Activated naive CD8-positive, alpha-beta T cell treated with anti-CD3 and anti-CD28 coated beads, Interleukin-2, amount 10 ng/mL, durations not matched to agents 7 days and 5 days (primary cell): ENCODE results near the gene MAFF. TPM values are rescaled to one million over a fixed set of nuclear protein-coding genes. Genes with fewer than 3 reads are reported as not detected.
A peak's percentile ranks its signal among the peaks of the same experiment; 100 is the strongest.

Experiments
- ATAC-seq: fragments of 150-1000 bp; cut with Tn5 transposase; one replicate; pipeline ENCODE4 v1.10.0; 2021; ENCODE audit warnings: low read depth, moderate library complexity
- POLR2A ChIA-PET: fragments of 350-600 bp; sonication (Branson Sonifier 250); formaldehyde crosslinking; loops from one replicate; lab custom pipeline; 2021; ENCODE audit warnings: antibody characterized with exemption; lab: Charles Lee
- DNase-seq: peaks from one replicate; pipeline ENCODE4 v3.0.0; 2021
- H3K27ac Mint-ChIP-seq: one replicate; pipeline ENCODE4 v1.8.0; 2022; ENCODE audit warnings: mild to moderate bottlenecking, mixed read lengths
- H3K27me3 Mint-ChIP-seq: one replicate; pipeline ENCODE4 v1.8.0; 2022; ENCODE audit warnings: mild to moderate bottlenecking, moderate library complexity, mixed read lengths
- H3K36me3 Mint-ChIP-seq: one replicate; pipeline ENCODE4 v1.8.0; 2021; ENCODE audit warnings: mild to moderate bottlenecking, mixed read lengths
- H3K4me1 Mint-ChIP-seq: one replicate; pipeline ENCODE4 v1.8.0; 2021; ENCODE audit warnings: mixed read lengths
- H3K4me3 Mint-ChIP-seq: one replicate; pipeline ENCODE4 v1.8.0; 2022; ENCODE audit warnings: mild to moderate bottlenecking, moderate library complexity, mixed read lengths
- H3K9me3 Mint-ChIP-seq: one replicate; pipeline ENCODE4 v1.8.0; 2021; ENCODE audit warnings: mixed read lengths
- total RNA-seq, 2 experiments: library from RNA; stranded (reverse); gene quantifications; one replicate each; pipeline ENCODE4 v1.2.3, GENCODE V29; 2021

The MAFF gene
- total RNA-seq, 2 experiments from 2014 or later: 10.8 to 12.8 TPM

DNA sequence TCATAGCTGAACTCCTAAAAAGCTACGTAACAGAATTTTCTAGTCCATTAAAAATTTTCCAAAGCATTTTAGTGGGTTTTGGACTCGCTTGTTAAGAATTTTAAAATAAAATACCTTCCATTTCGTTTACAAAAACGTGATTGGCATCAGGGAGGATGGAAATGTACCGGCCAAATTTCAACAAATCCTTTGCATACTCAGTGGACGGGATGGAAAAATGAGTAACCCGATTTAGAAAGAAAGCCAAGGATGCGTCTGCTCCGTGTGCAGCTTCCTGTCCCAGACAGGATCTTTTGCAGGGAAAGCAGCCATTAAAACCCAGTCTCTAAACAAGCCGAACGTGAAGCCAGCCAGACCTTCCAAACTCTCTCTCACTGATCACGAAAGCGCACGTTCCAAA lies 55.4 kb downstream of the MAFF start:
- H3K9me3 Mint-ChIP-seq: no peaks in the 10 kb centered on the region
- H3K4me3 Mint-ChIP-seq: no peak overlapping the region
- ATAC-seq (no peak), DNase-seq (no peak)
- POLR2A ChIA-PET: interaction anchor here (0.7 kb wide), 1 partner anchor 11 kb away, joined by 4 read pairs; no protein-coding TSS in a partner anchor
- no peak overlapping the region for H3K27ac Mint-ChIP-seq
- peaks cover 2% of the 10 kb centered on the region for H3K4me1 Mint-ChIP-seq
- H3K36me3 Mint-ChIP-seq: no peaks in the 10 kb centered on the region
- H3K27me3 Mint-ChIP-seq: no peaks in the 10 kb centered on the region

GRCh38 chr22:38257650-38258250 lies 56.0 kb downstream of the MAFF start:
- DNase-seq (no peak), ATAC-seq (no peak)
- Mint-ChIP-seq H3K27ac (no peak overlapping the region), H3K4me3 (no peak overlapping the region), H3K27me3 (no peaks in the 10 kb centered on the region), H3K36me3 (no peaks in the 10 kb centered on the region), H3K4me1 (peaks cover 2% of the 10 kb centered on the region), H3K9me3 (no peaks in the 10 kb centered on the region)
- POLR2A ChIA-PET: interaction anchor here (1.2 kb wide), 1 partner anchor 60 kb away, joined by 3 read pairs; no protein-coding TSS in a partner anchor

DNA sequence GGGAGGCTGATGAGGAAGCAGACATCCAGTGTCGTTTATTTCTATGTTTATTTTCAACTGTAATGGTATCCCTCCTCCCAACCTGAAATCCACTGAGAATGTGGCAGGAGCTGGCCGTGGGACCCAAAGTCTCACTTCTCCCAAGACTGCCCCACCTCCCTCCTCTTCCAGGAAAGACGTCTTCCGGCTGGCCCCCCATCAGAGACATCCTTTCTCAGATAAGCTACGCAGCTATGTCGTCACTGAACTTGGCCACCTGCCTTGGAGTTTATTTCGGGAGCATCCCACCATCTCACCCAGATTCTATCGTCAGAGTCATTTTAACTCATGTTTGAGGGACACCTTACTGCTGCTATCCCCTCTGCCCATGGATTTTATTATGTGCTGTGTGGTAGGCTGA lies 57.1 kb downstream of the MAFF start:
- Mint-ChIP-seq H3K27ac (no peak overlapping the region), H3K36me3 (peaks cover 3% of the 10 kb centered on the region), H3K27me3 (no peaks in the 10 kb centered on the region), H3K9me3 (no peaks in the 10 kb centered on the region), H3K4me3 (no peak overlapping the region), H3K4me1 (peaks cover 2% of the 10 kb centered on the region)
- POLR2A ChIA-PET: interaction anchor here (1.2 kb wide), 1 partner anchor 59 kb away, joined by 3 read pairs; no protein-coding TSS in a partner anchor
- DNase-seq (no peak), ATAC-seq (no peak)

GRCh38 chr22:38259370-38259769 lies 57.6 kb downstream of the MAFF start:
- Mint-ChIP-seq H3K4me3 (no peak overlapping the region), H3K36me3 (peaks cover 3% of the 10 kb centered on the region), H3K4me1 (peaks cover 2% of the 10 kb centered on the region), H3K9me3 (no peaks in the 10 kb centered on the region), H3K27ac (no peak overlapping the region), H3K27me3 (no peaks in the 10 kb centered on the region)
- DNase-seq (no peak), ATAC-seq (no peak)
- POLR2A ChIA-PET: interaction anchor here (1.2 kb wide), 1 partner anchor 59 kb away, joined by 3 read pairs; no protein-coding TSS in a partner anchor

GRCh38 chr22:38260761-38261681 lies 59.2 kb downstream of the MAFF start:
- POLR2A ChIA-PET: no interaction called here
- H3K4me1 Mint-ChIP-seq: peaks cover 4% of the 10 kb centered on the region
- H3K9me3 Mint-ChIP-seq: no peaks in the 10 kb centered on the region
- no peak overlapping the region for H3K4me3 Mint-ChIP-seq
- ATAC-seq (no peak), DNase-seq (no peak)
- no peaks in the 10 kb centered on the region for H3K27me3 Mint-ChIP-seq
- H3K36me3 Mint-ChIP-seq: peaks cover 3% of the 10 kb centered on the region
- H3K27ac Mint-ChIP-seq: no peak overlapping the region

DNA sequence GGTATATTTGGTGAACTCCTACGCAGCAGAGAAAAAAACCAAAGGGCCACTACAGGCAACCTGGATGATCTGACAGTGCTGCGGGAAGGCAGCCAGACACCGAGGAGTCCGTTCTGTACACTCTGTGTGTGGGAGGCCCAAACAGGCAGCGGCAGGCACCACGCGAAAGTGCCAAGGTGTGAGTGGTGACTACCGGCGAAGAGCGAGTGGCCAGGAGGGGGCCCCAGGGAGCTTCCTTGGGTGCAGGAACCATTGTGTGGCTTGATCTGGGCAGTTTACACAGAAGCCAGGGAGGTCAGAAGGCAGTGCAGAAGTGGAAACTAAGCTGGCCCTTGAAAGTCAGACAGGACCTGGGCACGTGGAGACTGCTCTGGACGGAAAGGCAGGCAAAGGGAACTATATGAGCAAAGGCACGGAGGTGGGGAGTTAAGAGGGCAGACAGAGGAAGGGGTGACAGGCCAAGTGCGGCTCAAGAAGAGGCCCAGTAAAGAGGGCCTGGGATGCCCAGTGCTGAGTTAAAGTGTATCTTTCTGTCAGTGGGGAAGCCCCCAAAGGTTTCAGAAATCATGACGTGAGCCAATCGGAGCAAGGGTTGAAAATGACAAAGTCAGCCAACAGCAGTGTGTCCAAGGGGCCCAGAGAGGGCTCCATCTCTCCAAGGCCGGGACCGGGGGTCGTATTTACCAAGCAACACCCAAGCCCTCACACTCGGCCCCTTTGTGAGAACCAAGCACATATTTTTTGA lies 60.4 kb downstream of the MAFF start:
- ATAC-seq: peak; percentile 41
- peaks cover 3% of the 10 kb centered on the region for H3K36me3 Mint-ChIP-seq
- peaks cover 10% of the 10 kb centered on the region for H3K4me1 Mint-ChIP-seq
- H3K27me3 Mint-ChIP-seq: no peaks in the 10 kb centered on the region
- no peak overlapping the region for H3K4me3 Mint-ChIP-seq
- DNase-seq: peak; percentile 52
- H3K27ac Mint-ChIP-seq: no peak overlapping the region
- POLR2A ChIA-PET: no interaction called here
- no peaks in the 10 kb centered on the region for H3K9me3 Mint-ChIP-seq

DNA sequence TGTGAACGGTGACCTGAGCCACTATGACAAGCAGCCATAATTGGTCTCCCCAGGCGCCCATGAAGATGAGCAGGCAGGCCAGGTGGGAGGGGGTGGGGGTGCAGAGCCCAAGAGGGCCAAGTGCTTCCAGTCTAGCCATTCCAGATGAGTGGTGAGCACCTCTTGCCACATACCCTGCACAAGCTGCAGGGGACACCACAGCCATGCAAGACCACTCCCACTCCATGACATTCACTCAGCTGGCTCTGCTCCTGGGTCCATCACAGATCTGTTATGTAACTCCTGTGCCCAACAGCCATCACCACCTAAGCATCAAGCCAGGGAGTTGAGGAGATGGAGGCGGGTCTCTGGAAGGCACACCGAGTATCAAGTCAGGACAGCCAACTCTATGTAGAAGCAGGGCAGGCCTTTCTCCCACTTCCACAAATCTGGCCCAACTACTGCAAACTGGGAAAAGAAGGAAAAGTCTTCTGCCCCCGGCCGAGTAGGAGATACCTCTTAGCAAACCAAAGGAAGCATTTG lies 62.6 kb downstream of the MAFF start:
- no peak overlapping the region for H3K4me3 Mint-ChIP-seq
- no peaks in the 10 kb centered on the region for H3K27me3 Mint-ChIP-seq
- peaks cover 22% of the 10 kb centered on the region for H3K4me1 Mint-ChIP-seq
- no peak overlapping the region for H3K27ac Mint-ChIP-seq
- no peaks in the 10 kb centered on the region for H3K9me3 Mint-ChIP-seq
- POLR2A ChIA-PET: no interaction called here
- ATAC-seq: no peak
- peaks cover 3% of the 10 kb centered on the region for H3K36me3 Mint-ChIP-seq
- DNase-seq: no peak

Other genes with a start within 250 kb of the MAFF start
- gene C22orf23, start 248.4 kb upstream of the MAFF start, total RNA-seq: not detected
- gene POLR2F, start 248.3 kb upstream of the MAFF start, total RNA-seq: 10 to 100 TPM; 60.2 to 61.4 TPM
- gene SOX10, start 217.4 kb upstream of the MAFF start, total RNA-seq: not detected
- 10 to 100 TPM; 21.4 to 21.8 TPM for gene PICK1, start 144.6 kb upstream of the MAFF start, total RNA-seq
- gene SLC16A8, start 117.8 kb upstream of the MAFF start, total RNA-seq: not detected
- 1 to 10 TPM; 1.6 to 2.0 TPM for gene BAIAP2L2, start 91.3 kb upstream of the MAFF start, total RNA-seq
- gene PLA2G6, start 20.2 kb upstream of the MAFF start, total RNA-seq: 100 to 1,000 TPM in 1 of 2 experiments, 10 to 100 TPM in 1; 94.6 to 103 TPM
- gene TMEM184B, start 71.0 kb downstream of the MAFF start, total RNA-seq: 10 to 100 TPM; 29.7 to 31.5 TPM
- 10 to 100 TPM; 98.5 to 99.3 TPM for gene CSNK1E, start 115.4 kb downstream of the MAFF start, total RNA-seq